Right lobe of liver (tissue), 4 donors: ENCODE data around the gene MAJIN.

Experiments used
- CTCF ChIP-seq, 4 donors: fragments of 200-600 bp in 3 of 4; fragments of 450-650 bp in 1 of 4; IDR thresholded peaks; one replicate each; pipeline versions ENCODE4 v1.5.1 to v1.8.0; 2016 to 2022; ENCODE audit warnings: antibody characterized with exemption in 4 of 4, mild to moderate bottlenecking in 2 of 4
- POLR2A ChIP-seq: fragments of 450-650 bp; IDR thresholded peaks from one replicate; pipeline ENCODE4 v1.6.1; 2017; ENCODE audit warnings: antibody characterized with exemption, mild to moderate bottlenecking
- donor health status: DM: no; HTN: no; CAD: no.
- donor health status: DM: no; HTN: no; CAD: no.
- donor health status: DM: no; HTN: yes; CAD: no.

GRCh38 chr11:65014726-65015227 is 42.9 kb upstream of the MAJIN start:
- TF ChIP-seq CTCF (IDR thresholded peaks at IDR 0.05): no peak
- no peak for TF ChIP-seq POLR2A
